H1 (cell line): ENCODE results near the gene SLC19A3. TPM values are rescaled to one million over a fixed set of nuclear protein-coding genes. Genes with fewer than 3 reads are reported as not detected.
A peak's percentile ranks its signal among the peaks of the same experiment; 100 is the strongest.

Experiments used
- CTCF ChIA-PET: fragments of 300-600 bp; sonication (Branson Sonifier 250); formaldehyde crosslinking; loops from one replicate; lab custom pipeline; 2021; ENCODE audit not compliant: partially characterized antibody; lab: Charles Lee
- POLR2A ChIA-PET: fragments of 300-600 bp; sonication (Branson Sonifier 250); formaldehyde crosslinking; loops from one replicate; lab custom pipeline; 2021; ENCODE audit warnings: inconsistent platforms; ENCODE audit not compliant: partially characterized antibody; lab: Charles Lee
- DNase-seq, 2 experiments: peaks; one replicate each; pipeline versions ENCODE4 v3.0.0 to v3.0.0-alpha.2; 2010 to 2022; ENCODE audit warnings: low spot score in 2 of 2, low read depth in 1 of 2, mixed read lengths in 1 of 2
- FAIRE-seq: peaks from 2 replicates; lab custom pipeline; 2011; peaks lifted over from hg19 to GRCh38; lab: Jason Lieb, UNC
- H2AFZ ChIP-seq: 2 replicates; pipeline ENCODE4 v1.8.1; 2012; ENCODE audit warnings: low read length, inconsistent platforms
- H2AK5ac ChIP-seq: 2 replicates; pipeline ENCODE4 v1.6.1; 2013; ENCODE audit warnings: low read depth, low read length
- H2BK120ac ChIP-seq: replicated peaks from 2 replicates; pipeline ENCODE3; 2013; ENCODE audit warnings: low read depth, low read length, inconsistent platforms
- H2BK12ac ChIP-seq: 2 replicates; pipeline ENCODE4 v1.6.1; 2013; ENCODE audit warnings: low read depth, low read length
- H2BK15ac ChIP-seq: 2 replicates; pipeline ENCODE4 v1.6.1; 2013; ENCODE audit warnings: low read length
- H2BK20ac ChIP-seq: 2 replicates; pipeline ENCODE4 v1.6.1; 2013; ENCODE audit warnings: low read length
- H2BK5ac ChIP-seq: 2 replicates; pipeline ENCODE4 v1.6.1; 2013; ENCODE audit warnings: low read depth, low read length
- H3K14ac ChIP-seq: 2 replicates; pipeline ENCODE4 v1.6.1; 2013; ENCODE audit warnings: inconsistent platforms; ENCODE audit not compliant: insufficient read length
- H3K18ac ChIP-seq: 2 replicates; pipeline ENCODE4 v1.6.1; 2013; ENCODE audit warnings: low read length; ENCODE audit errors: extremely low read depth
- H3K23ac ChIP-seq: 2 replicates; pipeline ENCODE4 v1.6.1; 2013; ENCODE audit warnings: inconsistent platforms; ENCODE audit not compliant: insufficient read length
- H3K23me2 ChIP-seq: 2 replicates; pipeline ENCODE4 v1.6.1; 2013; ENCODE audit warnings: low read depth, low read length
- H3K27ac ChIP-seq: 2 replicates; pipeline ENCODE4 v1.6.1; 2011; ENCODE audit warnings: low read depth, low read length, inconsistent platforms
- H3K27me3 ChIP-seq, 4 experiments: replicated peaks in 1 of 4; 1 replicate in 1 of 4; 2 replicates in 3 of 4; pipeline versions ENCODE4 v1.6.1 to v1.8.1; 2011 to 2013; ENCODE audit warnings: low read length in 3 of 4, mild to moderate bottlenecking in 3 of 4, inconsistent platforms in 2 of 4, mixed read lengths in 2 of 4, moderate library complexity in 1 of 4; ENCODE audit not compliant: control insufficient read depth in 3 of 4, insufficient read depth in 3 of 4; ENCODE audit errors: extremely low read depth in 1 of 4
- H3K36me3 ChIP-seq, 4 experiments: 2 replicates each; pipeline versions ENCODE4 v1.6.1 to v1.8.1; 2011 to 2013; ENCODE audit warnings: mild to moderate bottlenecking in 4 of 4, low read length in 3 of 4, moderate library complexity in 2 of 4, control low read depth in 1 of 4, inconsistent platforms in 1 of 4; ENCODE audit not compliant: insufficient read depth in 4 of 4, control insufficient read depth in 2 of 4
- H3K4ac ChIP-seq: replicated peaks from 2 replicates; pipeline ENCODE3; 2013; ENCODE audit warnings: low read length, low read depth, mixed read lengths, inconsistent platforms; ENCODE audit not compliant: insufficient read length
- H3K4me1 ChIP-seq, 4 experiments: replicated peaks in 1 of 4; 1 replicate in 1 of 4; 2 replicates in 3 of 4; pipeline versions ENCODE4 v1.6.1 to v1.8.1; 2011 to 2013; ENCODE audit warnings: low read length in 3 of 4, inconsistent platforms in 2 of 4, mixed read lengths in 1 of 4; ENCODE audit not compliant: insufficient read depth in 4 of 4, control insufficient read depth in 3 of 4
- H3K4me2 ChIP-seq, 2 experiments: 2 replicates each; pipeline versions ENCODE4 v1.6.1 to v1.8.1; 2011 to 2013; ENCODE audit warnings: low read depth in 2 of 2, low read length in 2 of 2, control low read depth in 1 of 2, inconsistent platforms in 1 of 2, mild to moderate bottlenecking in 1 of 2; ENCODE audit not compliant: insufficient read depth in 1 of 2
- H3K4me3 ChIP-seq, 4 experiments: fragments of 200-600, 300-600 bp in 1 of 4; sonication (generic), shearing (Covaris generic), sonication (Bioruptor Twin) in 1 of 4; 2 replicates each; pipeline versions ENCODE4 v1.5.1 to v1.8.1; 2011 to 2016; ENCODE audit warnings: low read length in 4 of 4, low read depth in 3 of 4, control low read depth in 2 of 4, inconsistent platforms in 2 of 4, mild to moderate bottlenecking in 2 of 4, mixed read lengths in 1 of 4, moderate library complexity in 1 of 4; ENCODE audit not compliant: insufficient read depth in 2 of 4; ENCODE audit errors: extremely low read depth in 1 of 4
- H3K56ac ChIP-seq: replicated peaks from 2 replicates; pipeline ENCODE3; 2013; ENCODE audit warnings: low read depth, mild to moderate bottlenecking, mixed read lengths, low read length, inconsistent platforms; ENCODE audit not compliant: insufficient read length
- H3K79me1 ChIP-seq: 2 replicates; pipeline ENCODE4 v1.6.1; 2013; ENCODE audit warnings: low read depth, low read length, control low read depth
- H3K79me2 ChIP-seq, 2 experiments: 2 replicates each; pipeline versions ENCODE4 v1.6.1 to v1.8.1; 2012 to 2013; ENCODE audit warnings: low read length in 2 of 2, mild to moderate bottlenecking in 2 of 2, inconsistent platforms in 1 of 2; ENCODE audit not compliant: insufficient read depth in 2 of 2, control insufficient read depth in 1 of 2
- H3K9ac ChIP-seq, 4 experiments: replicated peaks in 1 of 4; 1 replicate in 1 of 4; 2 replicates in 3 of 4; pipeline versions ENCODE4 v1.6.1 to v1.8.1; 2011 to 2013; ENCODE audit warnings: low read depth in 3 of 4, low read length in 3 of 4, control low read depth in 2 of 4, mild to moderate bottlenecking in 2 of 4, moderate library complexity in 2 of 4, inconsistent platforms in 1 of 4; ENCODE audit errors: extremely low read depth in 1 of 4
- H3K9me3 ChIP-seq, 2 experiments: 2 replicates each; pipeline versions ENCODE4 v1.6.1 to v1.8.1; 2012 to 2013; ENCODE audit warnings: mild to moderate bottlenecking in 2 of 2, moderate library complexity in 2 of 2, control low read depth in 1 of 2, inconsistent platforms in 1 of 2, low read depth in 1 of 2, low read length in 1 of 2, mixed read lengths in 1 of 2; ENCODE audit not compliant: insufficient read depth in 2 of 2
- H4K20me1 ChIP-seq, 2 experiments: replicated peaks in 1 of 2; 2 replicates each; pipeline versions ENCODE3 to v1.8.1; 2011 to 2013; ENCODE audit warnings: inconsistent platforms in 2 of 2, low read length in 2 of 2, mild to moderate bottlenecking in 1 of 2; ENCODE audit not compliant: insufficient read depth in 2 of 2, control insufficient read depth in 1 of 2
- H4K5ac ChIP-seq: 2 replicates; pipeline ENCODE4 v1.6.1; 2013; ENCODE audit warnings: low read length, low read depth, mixed read lengths, inconsistent platforms; ENCODE audit not compliant: insufficient read length
- H4K8ac ChIP-seq: 2 replicates; pipeline ENCODE4 v1.8.0; 2013; ENCODE audit warnings: mild to moderate bottlenecking, moderate library complexity, low read length, inconsistent platforms; ENCODE audit not compliant: insufficient read depth; ENCODE audit errors: extremely low read depth
- H4K91ac ChIP-seq: replicated peaks from 2 replicates; pipeline ENCODE3; 2013; ENCODE audit warnings: low read length, mixed read lengths, inconsistent platforms; ENCODE audit not compliant: insufficient read length
- ASH2L ChIP-seq: fragments of 200-600, 300-600 bp; sonication (generic); IDR thresholded peaks from one replicate; pipeline ENCODE4 v1.7.1; 2017; ENCODE audit warnings: low read length
- CTCF ChIP-seq, 3 experiments: IDR thresholded peaks; 1 replicate in 2 of 3; 2 replicates in 1 of 3; pipeline versions ENCODE4 v1.5.1 to v1.6.1; 2011; ENCODE audit warnings: low read length in 3 of 3, mild to moderate bottlenecking in 3 of 3, inconsistent platforms in 2 of 3, low read depth in 1 of 3, moderate library complexity in 1 of 3; ENCODE audit not compliant: insufficient read depth in 1 of 3; ENCODE audit errors: control extremely low read depth in 1 of 3
- EGR1 ChIP-seq: IDR thresholded peaks from 2 replicates; pipeline ENCODE4 v1.6.1; 2011; ENCODE audit warnings: low read depth, low read length, borderline replicate concordance
- KDM4A ChIP-seq: IDR thresholded peaks from one replicate; pipeline ENCODE4 v1.7.1; 2012; ENCODE audit warnings: low read depth, mild to moderate bottlenecking, moderate library complexity, low read length, inconsistent platforms; ENCODE audit not compliant: severe bottlenecking
- NRF1 ChIP-seq: IDR thresholded peaks from 2 replicates; pipeline ENCODE4 v1.6.1; 2011; ENCODE audit warnings: mild to moderate bottlenecking, low read depth, low read length, improper control_type of control experiment
- TCF12 ChIP-seq: IDR thresholded peaks from 2 replicates; pipeline ENCODE4 v1.6.1; 2011; ENCODE audit warnings: low read depth, mild to moderate bottlenecking, low read length
- WGBS, 2 experiments: shearing (Covaris generic) in 1 of 2; methylation state at CpG; one replicate each; pipeline versions ENCODE4 v1.1.6 to v1.1.7; 2013 to 2015; ENCODE audit warnings: low lambda C conversion rate in 2 of 2, mixed read lengths in 2 of 2, inconsistent platforms in 1 of 2, low coverage in 1 of 2, missing lambda C conversion rate in 1 of 2; ENCODE audit not compliant: insufficient replicate concordance in 2 of 2, insufficient coverage in 1 of 2, insufficient read length in 1 of 2; ENCODE audit errors: extremely low coverage in 1 of 2, missing lambda C conversion rate in 1 of 2; 5-methylcytosine and 5-hydroxymethylcytosine counted together
- polyA plus RNA-seq, 7 experiments: library from polyadenylated mRNA; depleted of rRNA in 3 of 7; stranded (reverse) in 5 of 7; unstranded in 2 of 7; fragments of >200 nt in 5 of 7; fragments of 200-250 nt in 2 of 7; gene quantifications; 1 replicate in 5 of 7; 2 replicates in 1 of 7; 4 replicates in 1 of 7; pipeline versions ENCODE4 v1.2.1 to v1.2.3, GENCODE V29; 2011 to 2013; ENCODE audit warnings: missing spikeins in 2 of 7, mixed read lengths in 2 of 7
- total RNA-seq: library from RNA; stranded (reverse); fragmentation: NEBNext Ultra II Directional; extraction: Animal tissue kit (Norgen Biotek cat#: 25700); gene quantifications from 2 replicates; pipeline ENCODE4 v1.2.1, GENCODE V29; 2021

Gene SLC19A3
- total and polyA plus RNA-seq, 2 of the 8 experiments (the other 6 are each of a cell fraction or from before 2014, with no cell fraction given): 7.0 to 9.8 TPM

DNA sequence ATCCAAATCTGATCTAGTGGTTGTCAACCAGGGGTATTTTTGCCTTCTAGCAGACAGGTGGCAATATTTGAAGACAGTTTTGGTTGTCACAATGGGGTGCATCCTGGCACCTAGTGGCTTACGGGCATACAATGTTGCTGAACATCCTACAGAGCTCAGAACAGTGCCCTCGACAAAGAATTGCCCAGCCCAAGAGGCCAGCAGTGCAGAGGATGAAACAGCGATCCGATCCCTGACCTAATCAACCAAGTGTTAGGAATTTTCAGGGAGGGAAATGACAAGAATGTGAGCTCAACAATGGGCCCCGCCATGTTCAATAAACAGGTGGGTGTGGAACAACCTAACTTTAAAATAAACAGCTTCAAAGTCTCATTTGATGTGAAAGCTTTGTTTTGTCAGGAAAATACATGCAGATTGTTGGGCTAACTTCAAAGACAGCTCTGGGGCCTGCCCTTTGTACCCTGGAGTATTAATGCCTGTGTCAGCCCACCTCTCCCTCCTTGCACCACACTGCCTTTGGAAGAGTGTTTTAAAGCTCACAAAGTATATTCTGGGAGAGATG lies 73.8 kb downstream of the SLC19A3 start:
- Histone ChIP-seq H2BK15ac (no peak overlapping the region), H4K5ac (no peak overlapping the region), H3K9me3 (no peaks in the 10 kb centered on the region), H3K4me1 (peaks cover 0 to 3% (median 0%) of the 10 kb centered on the region in 4 experiments; a peak in 1 of 7 replicates), H3K9ac (no peak overlapping the region), H4K8ac (no peak overlapping the region), H4K20me1 (no peaks in the 10 kb centered on the region), H3K23me2 (no peaks in the 10 kb centered on the region), H3K79me2 (no peaks in the 10 kb centered on the region), H3K27me3 (no peaks in the 10 kb centered on the region), H3K36me3 (no peaks in the 10 kb centered on the region), H3K27ac (no peak overlapping the region), H2BK5ac (no peak overlapping the region), H2BK120ac (no peak overlapping the region), H4K91ac (no peak overlapping the region), H2BK12ac (no peak overlapping the region), H3K56ac (no peak overlapping the region), H3K18ac (no peak overlapping the region), H3K23ac (no peak overlapping the region), H3K79me1 (no peaks in the 10 kb centered on the region), H2AFZ (no peak overlapping the region), H2BK20ac (no peak overlapping the region), H3K4ac (no peak overlapping the region), H2AK5ac (no peak overlapping the region), H3K14ac (no peak overlapping the region), H3K4me2 (no peak overlapping the region), H3K4me3 (no peak overlapping the region)
- POLR2A ChIA-PET: no interaction called here
- DNase-seq (no peak), FAIRE-seq (no peak)
- TF ChIP-seq ASH2L (no peak), KDM4A (no peak), NRF1 (no peak), TCF12 (no peak), CTCF (IDR thresholded peaks at IDR 0.05; ENCODE audit: control extremely low read depth in 1 of 3, insufficient read depth in 1 of 3, low read depth in 1 of 3, low read length in 3 of 3) (peak in 1 of 3 experiments; percentile 26; a peak in 2 of 4 replicates), EGR1 (no peak)
- CTCF ChIA-PET: interaction anchor here (0.9 to 4.4 kb wide), 9 partner anchors 10 to 382 kb away, joined by 3 to 22 read pairs (median 5); no protein-coding TSS in a partner anchor
- WGBS, 2 experiments: 91% methylated on average over 5 of the region's 5 CpGs; no CpG with 5 or more reads in 1 of the 2 experiments
